HG02623 (cell line): ENCODE measurements around the gene ITIH5.

ENCODE experiments used
- ATAC-seq: cut with Tn5 transposase; IDR thresholded peaks from one replicate; pipeline ENCODE4 v1.9.1; 2021; ENCODE audit warnings: moderate library complexity; ENCODE audit not compliant: unreplicated experiment

Gene ITIH5

GRCh38 chr10:7553531-7553930 is 113.2 kb downstream of the ITIH5 start:
- no peak for ATAC-seq

DNA sequence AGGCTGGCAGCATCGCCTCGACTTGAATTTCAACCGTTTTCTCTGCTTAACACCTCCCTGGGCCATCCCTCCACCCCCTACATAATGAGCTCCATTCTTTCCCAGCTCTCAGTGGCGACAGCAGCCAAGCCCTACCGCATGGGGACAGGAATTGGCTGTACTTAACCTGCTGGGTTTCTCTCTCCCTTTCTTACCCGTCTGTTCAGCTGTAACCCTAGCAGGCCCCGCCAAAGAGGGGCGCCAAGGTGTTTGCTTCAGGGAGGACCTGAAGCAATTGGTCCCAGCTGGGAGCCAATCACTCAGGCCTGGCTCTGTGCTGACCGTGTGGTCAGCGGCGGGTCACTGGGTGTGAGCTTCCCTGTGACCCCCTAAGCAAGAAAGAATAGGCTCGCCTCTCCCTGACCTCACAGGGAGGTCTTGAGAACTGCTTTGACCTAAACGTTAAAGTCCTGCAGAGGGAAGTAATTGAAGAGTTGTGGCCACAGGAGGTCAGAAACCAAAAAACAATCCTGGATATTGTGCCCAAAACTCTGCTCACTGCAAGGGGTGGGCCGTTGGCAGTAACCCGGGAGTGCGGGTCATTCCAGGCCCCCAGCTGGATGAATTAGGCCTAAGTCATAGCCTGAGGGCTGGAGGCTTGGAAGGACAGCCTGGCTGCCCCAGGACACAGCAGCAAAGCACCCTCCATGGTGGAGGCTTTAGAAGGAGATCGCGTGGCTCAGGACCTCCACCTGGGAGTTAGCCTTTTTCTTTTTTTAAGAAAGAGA is 114.6 kb downstream of the ITIH5 start:
- ATAC-seq = no peak

DNA sequence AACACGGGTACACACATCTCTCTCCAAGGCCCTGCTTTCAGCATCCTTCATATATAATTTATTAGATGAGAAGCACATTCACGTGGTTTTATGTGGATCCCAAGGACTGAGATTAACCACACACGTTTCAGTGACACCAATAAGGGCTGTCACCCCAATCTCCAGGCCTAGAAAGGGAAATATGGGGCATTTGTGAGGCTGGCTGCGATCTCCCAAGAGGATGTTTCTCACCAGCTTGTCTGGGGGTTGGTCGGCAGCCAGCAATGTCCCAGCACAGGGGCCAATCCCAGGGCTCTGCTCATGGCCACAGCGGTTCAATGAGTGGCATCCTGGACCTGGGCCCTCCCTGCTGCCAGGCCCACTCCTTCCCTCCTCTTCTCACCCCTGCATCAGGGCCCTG is 115.5 kb downstream of the ITIH5 start:
- no peak for ATAC-seq

DNA sequence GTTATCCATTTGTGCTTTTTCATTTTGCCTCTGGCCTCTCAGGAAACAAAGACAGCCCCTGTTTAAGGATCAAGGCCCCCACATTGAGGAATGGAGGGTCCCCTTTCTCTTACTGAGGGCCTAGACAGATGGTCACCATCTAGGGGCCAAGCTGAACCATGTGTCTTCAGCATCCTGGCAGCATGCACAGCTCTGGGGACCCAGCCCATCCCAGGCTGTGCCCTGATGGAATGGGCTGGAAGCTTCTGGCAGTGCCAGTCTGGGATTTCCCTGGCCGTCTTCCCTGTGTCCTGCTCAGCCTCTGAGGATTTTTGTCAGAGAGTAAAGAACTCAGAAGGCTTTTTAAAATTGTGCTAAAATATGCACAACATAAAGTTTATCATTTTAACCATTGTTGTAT is 116.8 kb downstream of the ITIH5 start:
- ATAC-seq = no peak

DNA sequence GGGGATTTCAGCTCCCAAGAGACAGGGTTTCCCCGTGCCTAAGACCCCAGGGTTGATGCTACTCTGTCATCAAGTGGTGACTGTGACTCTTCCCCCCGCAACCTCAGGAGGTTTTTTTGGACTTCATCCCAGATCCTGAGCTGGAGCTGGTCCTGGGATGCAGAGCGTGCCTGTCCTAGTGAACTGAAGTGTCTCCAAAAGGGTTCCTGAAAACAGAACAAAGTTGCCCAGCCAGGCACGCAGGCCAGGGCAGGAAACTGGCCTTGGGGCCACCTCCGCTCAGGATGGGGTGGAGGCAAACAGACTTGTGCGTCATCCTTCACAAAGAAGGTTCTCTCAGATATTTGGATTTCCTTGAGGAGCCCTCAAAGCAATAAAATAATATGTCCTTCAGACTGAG is 118.9 kb downstream of the ITIH5 start:
- no peak for ATAC-seq

GRCh38 chr10:7547206-7547605 is 119.6 kb downstream of the ITIH5 start:
- ATAC-seq = no peak

GRCh38 chr10:7546385-7546967 is 120.3 kb downstream of the ITIH5 start:
- ATAC-seq = no peak

DNA sequence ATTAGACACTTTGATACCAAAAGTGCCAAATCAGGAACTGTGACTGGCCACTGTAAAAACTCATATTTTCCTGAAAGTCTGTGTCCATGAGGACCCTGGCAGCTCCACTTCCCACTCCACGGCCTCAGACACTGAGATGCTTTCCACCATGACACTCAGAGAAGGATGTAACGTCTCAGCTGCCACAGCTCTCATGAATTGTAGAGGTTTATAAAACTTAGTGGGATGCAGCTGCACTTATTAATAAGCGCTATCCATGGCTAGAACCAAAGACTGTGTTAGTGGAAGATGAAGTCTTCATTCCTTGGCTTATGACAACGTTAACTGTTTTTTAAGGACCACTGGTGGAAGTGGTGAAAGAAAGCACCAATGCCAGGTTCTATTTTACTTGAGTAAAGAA is 121.0 kb downstream of the ITIH5 start:
- no peak for ATAC-seq

DNA sequence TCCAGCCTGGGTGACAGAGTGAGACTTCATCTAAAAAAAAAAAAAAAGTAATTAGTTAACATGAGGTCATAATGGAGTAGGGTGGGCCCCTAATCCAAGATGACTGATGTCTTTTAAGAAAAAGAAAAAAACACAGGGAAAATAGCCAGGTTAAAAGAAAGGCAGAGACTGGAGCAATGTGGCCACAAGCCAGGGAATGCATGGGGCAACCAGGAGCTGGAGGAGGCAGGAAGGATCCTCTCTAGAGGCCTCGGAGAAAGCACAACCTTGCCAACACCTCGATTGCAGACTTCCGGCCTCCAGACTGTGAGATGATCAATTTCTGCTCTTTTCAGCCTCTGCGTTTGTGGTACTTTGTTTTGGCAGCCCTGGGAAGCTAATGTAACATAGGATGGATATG is 121.5 kb downstream of the ITIH5 start:
- no peak for ATAC-seq

DNA sequence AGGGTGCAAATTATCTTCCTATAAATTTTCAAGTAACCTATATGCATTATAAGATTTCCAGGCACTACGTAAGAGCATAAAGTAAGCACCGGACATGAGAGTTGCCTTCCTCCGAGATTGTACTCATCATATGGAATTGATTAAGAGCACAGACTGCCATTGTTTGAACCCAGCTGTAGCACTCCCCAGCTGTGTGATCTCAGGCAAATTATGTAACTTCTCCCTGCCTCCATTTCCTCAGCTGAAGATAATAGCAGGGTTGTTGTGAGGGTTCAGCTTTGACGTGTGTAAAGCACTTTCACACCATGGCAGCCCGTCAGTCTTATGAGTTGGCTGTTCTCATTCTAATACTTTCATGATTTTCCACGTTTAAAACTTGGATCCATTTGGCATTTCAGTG is 122.6 kb downstream of the ITIH5 start:
- ATAC-seq = no peak

DNA sequence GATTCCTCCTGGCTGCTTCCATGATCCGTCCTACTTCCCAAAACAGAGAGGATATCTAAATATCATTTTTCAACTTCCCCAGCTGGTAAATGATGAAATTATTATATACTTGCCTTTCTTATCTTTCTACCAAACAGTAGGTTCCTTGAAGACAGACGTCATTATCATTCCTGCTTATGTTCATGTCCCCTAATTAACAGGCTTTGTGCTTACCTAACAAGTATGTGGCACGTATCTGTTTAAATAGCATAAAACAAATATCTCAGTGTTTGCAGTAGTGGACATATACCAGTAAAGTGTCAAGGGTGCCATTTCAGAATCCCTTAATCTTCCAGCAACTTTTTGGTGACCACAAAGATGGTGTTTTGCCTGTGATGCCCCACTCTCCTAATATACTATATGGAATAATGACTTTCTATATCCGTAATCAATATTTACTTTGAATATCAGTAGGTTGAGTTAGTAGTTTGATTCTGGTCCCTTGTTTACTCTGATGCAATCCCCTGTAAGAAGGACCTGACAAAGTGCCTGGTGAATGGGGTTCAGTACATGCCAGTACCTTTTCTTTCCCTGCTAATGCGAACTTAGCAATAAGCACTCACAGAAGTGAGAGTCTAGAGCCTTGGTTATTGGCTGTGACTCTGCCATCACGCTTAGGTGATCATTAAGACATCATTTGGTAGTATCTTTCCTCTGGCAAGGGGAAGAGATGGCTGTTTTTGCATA is 124.4 kb downstream of the ITIH5 start:
- ATAC-seq = no peak

GRCh38 chr10:7541137-7542087 is 125.4 kb downstream of the ITIH5 start:
- ATAC-seq = no peak

DNA sequence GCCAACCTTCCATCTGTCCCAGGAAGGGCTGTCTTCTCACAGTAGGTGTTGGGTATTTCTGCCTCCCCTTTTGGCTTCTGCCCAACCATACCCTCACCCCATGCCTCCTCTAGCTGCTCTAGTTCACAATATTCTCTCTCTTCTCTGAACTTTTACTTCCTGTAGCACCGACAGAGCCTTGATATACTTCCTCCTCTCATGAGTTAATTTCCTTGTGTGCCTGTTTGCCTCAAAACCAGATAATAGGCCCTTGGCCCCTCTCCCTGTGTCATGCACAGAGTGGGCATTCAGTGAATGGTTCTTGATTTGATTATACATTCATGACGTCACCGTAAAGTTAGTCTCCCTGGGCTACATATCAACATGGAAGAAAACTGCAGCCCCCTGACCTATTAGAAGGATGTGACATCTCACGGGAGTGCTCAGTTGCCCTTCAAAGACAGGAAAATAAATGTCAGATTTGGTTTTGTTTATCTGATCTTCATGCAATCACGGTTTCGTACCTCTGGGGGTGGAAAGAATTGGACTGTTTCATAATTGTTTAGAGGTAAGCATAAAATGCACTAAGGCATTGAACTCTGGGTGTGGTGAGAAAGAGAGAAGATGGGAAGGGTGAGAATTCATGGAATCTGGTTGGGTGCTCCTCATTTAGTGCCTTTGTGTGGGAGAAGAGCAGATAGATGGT is 127.7 kb downstream of the ITIH5 start:
- no peak for ATAC-seq

- no peak for ATAC-seq
These were observed 129.6 kb downstream of the ITIH5 start for GRCh38 chr10:7537126-7537525.

- ATAC-seq = no peak
These were observed 132.3 kb downstream of the ITIH5 start for GRCh38 chr10:7534480-7534852.

DNA sequence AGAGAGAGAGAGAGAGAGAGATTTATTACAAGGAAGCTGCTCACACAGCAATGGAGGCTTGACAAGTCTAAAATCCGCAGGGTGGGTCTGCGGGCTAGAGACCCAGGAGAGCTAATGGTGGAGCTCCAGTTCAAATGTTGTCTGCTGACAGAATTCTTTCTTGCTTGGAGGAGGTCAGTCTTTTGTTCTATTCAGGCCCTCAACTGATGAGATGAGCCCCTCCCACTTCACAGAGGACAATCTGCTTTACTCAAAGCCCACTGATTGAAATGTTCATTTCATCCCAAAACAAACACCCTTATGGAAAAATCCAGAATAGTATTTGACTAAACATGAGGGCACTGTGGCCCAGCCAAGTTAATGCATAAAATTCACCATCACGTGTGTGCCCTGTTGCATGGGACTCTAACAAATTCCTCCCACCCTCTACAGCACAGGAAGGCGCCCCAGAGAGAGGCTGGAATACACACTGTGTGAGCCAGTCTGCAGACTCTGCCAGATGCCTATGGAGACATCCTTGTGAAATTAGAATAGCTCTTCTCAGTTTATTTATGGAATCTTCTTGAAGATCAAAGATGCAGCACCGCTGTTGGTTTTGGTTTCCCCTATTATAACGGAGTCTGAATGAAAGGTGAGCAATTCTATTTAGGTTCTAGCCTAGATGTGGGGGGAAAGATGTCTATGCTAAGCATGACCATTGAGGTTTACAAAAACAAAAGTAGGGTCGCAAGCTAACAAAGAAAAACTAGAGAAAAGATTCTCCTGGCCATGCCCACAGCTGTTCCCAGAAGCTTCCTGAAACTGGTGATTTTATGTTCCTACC is 132.9 kb downstream of the ITIH5 start:
- no peak for ATAC-seq

DNA sequence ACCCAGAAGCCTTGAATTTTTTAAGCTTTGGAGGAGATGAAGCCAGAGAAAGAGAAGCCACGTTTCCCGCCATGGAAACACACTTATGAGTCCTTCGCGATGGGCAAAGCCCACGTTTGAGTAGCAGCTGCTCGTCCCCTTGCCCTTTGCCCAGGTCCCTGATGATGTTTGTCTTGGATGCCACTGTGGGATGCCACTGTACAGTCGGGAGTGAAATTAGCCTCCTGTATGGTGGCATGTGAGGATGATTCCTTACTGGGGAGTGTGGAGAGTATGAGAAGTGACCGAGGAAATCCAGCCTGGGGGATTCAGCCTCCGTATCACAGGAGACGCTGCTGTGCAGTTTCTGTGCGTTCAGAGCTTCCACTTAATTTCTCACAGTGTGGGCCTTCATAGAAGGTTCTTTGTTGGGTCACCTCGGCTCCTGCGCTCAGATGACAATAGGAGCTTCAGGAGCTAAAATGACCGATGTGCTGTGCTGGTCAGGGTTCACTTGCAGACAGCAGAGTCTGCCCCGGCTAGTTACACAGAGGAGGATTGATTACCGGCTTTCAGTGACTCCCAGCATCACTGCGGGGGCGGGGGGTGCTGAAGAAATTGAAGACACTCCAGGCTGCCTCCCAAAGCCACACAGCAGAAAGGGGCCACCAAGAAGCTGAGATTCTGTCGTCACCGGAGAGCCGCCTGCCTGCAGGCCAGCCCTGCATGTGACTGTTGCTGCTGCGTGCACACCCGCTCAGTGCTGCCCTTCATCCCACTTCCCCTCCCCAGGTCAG is 133.9 kb downstream of the ITIH5 start:
- ATAC-seq = no peak

- ATAC-seq = no peak
These were observed 137.1 kb downstream of the ITIH5 start for GRCh38 chr10:7529638-7530037.

GRCh38 chr10:7527468-7527867 is 139.3 kb downstream of the ITIH5 start:
- no peak for ATAC-seq
